Esophagus squamous epithelium (tissue), 4 donors: Measurements from ENCODE around the gene IGLL1.

Experiments used
- POLR2A ChIP-seq, 4 donors: fragments of 450-650 bp; IDR thresholded peaks; one replicate each; pipeline ENCODE4 v1.6.1; 2017; ENCODE audit warnings: antibody characterized with exemption in 4 of 4, mild to moderate bottlenecking in 4 of 4, moderate library complexity in 3 of 4
- TF ChIP-seq, protein P1 (sequence below), 6 experiments: fragments of 450-650 bp in 4 of 6; fragments of 200-600 bp in 2 of 6; sonication (generic) in 2 of 6; IDR thresholded peaks; one replicate each; pipeline ENCODE4 v1.5.1; 2016 to 2019; ENCODE audit warnings: antibody characterized with exemption in 6 of 6, mild to moderate bottlenecking in 4 of 6, moderate library complexity in 4 of 6

DNA sequence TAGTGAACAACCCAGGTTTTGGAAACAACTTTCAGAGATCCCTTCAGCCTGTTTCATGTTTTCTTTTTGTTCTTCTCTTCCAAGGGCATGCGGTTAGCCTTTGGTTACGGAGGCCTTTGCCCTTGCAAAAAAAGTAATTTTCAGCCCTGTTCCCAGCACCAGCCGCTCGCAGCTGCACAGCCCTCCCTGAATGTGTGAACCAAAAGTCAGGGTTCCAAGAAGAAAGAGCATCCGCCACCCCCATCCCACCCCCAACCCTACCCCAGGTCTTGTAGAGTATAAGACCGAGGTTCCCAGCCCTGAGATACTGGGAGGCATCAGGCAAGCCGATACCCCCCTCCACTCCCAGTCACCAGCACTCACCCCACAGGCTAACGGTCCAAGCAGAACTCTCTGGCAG, 56.4 kb downstream of the IGLL1 start:
- TF ChIP-seq POLR2A (IDR thresholded peaks at IDR 0.05): no peak
- TF ChIP-seq, protein P1, sequence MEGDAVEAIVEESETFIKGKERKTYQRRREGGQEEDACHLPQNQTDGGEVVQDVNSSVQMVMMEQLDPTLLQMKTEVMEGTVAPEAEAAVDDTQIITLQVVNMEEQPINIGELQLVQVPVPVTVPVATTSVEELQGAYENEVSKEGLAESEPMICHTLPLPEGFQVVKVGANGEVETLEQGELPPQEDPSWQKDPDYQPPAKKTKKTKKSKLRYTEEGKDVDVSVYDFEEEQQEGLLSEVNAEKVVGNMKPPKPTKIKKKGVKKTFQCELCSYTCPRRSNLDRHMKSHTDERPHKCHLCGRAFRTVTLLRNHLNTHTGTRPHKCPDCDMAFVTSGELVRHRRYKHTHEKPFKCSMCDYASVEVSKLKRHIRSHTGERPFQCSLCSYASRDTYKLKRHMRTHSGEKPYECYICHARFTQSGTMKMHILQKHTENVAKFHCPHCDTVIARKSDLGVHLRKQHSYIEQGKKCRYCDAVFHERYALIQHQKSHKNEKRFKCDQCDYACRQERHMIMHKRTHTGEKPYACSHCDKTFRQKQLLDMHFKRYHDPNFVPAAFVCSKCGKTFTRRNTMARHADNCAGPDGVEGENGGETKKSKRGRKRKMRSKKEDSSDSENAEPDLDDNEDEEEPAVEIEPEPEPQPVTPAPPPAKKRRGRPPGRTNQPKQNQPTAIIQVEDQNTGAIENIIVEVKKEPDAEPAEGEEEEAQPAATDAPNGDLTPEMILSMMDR (IDR thresholded peaks at IDR 0.05): no peak
